MCF 10A (cell line): ENCODE measurements around the gene KLHL24. TPM values are rescaled to one million over a fixed set of nuclear protein-coding genes. Genes with fewer than 3 reads are reported as not detected.
"Not testable (repeated sequence)": the region's sequence is repeated elsewhere in the genome, so short reads cannot be mapped to it uniquely, and the experiment has no call there.

ENCODE experiments used
- BruUV-seq: library from RNA; stranded (reverse); fragments of 400-500 nt; replicated peaks from 2 replicates; lab custom pipeline; 2021; lab: Mats Ljungman, UMichigan
- CTCF ChIA-PET: fragments of 300-600 bp; sonication (Branson Sonifier 250); formaldehyde crosslinking; extraction: SDS; loops from one replicate; lab custom pipeline; 2021; ENCODE audit warnings: antibody characterized with exemption, inconsistent platforms; lab: Yijun Ruan, JAX
- POLR2A ChIA-PET: fragments of 300-600, 350-650 bp; sonication (Branson Sonifier 250); formaldehyde crosslinking; extraction: SDS; loops from one replicate; lab custom pipeline; 2020; ENCODE audit warnings: antibody characterized with exemption, inconsistent platforms; lab: Yijun Ruan, JAX
- DNase-seq: peaks from one replicate; pipeline ENCODE4 v3.0.0-alpha.2; 2018; ENCODE audit not compliant: unreplicated experiment
- H3K27ac Mint-ChIP-seq: one replicate; pipeline ENCODE4 v1.8.0; 2022; ENCODE audit warnings: mild to moderate bottlenecking, low read depth, mixed read lengths; ENCODE audit not compliant: unreplicated experiment
- H3K27me3 Mint-ChIP-seq: one replicate; pipeline ENCODE4 v1.8.0; 2022; ENCODE audit warnings: mixed read lengths; ENCODE audit not compliant: insufficient read depth, unreplicated experiment
- H3K36me3 Mint-ChIP-seq: one replicate; pipeline ENCODE4 v1.8.0; 2022; ENCODE audit warnings: mild to moderate bottlenecking, moderate library complexity, mixed read lengths; ENCODE audit not compliant: insufficient read depth, unreplicated experiment
- H3K4me1 Mint-ChIP-seq: one replicate; pipeline ENCODE4 v1.8.0; 2022; ENCODE audit warnings: mixed read lengths; ENCODE audit not compliant: insufficient read depth, unreplicated experiment
- H3K4me3 Mint-ChIP-seq: one replicate; pipeline ENCODE4 v1.8.0; 2022; ENCODE audit warnings: mild to moderate bottlenecking, moderate library complexity, mixed read lengths; ENCODE audit not compliant: unreplicated experiment
- H3K9me3 Mint-ChIP-seq: one replicate; pipeline ENCODE4 v1.8.0; 2022; ENCODE audit warnings: mixed read lengths; ENCODE audit not compliant: unreplicated experiment
- CTCF ChIP-seq: fragments of 200-600 bp; IDR thresholded peaks from one replicate; pipeline ENCODE4 v1.8.0; 2022; ENCODE audit warnings: antibody characterized with exemption, mild to moderate bottlenecking; ENCODE audit not compliant: unreplicated experiment
- intact Hi-C: fragments of 100-400 bp; cut with micrococcal nuclease; formaldehyde crosslinking; loops from 2 replicates; pipeline ENCODE4 v1.14.1; 2022
- total RNA-seq: library from RNA; stranded (reverse); gene quantifications from 2 replicates; pipeline ENCODE4 v1.2.3, GENCODE V29; 2022

Gene KLHL24
- total RNA-seq, 1 experiment from 2014 or later, result 13.0 TPM

- H3K27ac Mint-ChIP-seq, result no peak overlapping the region
- H3K36me3 Mint-ChIP-seq, result peaks cover 8% of the 10 kb centered on the region
- H3K9me3 Mint-ChIP-seq, result no peaks in the 10 kb centered on the region
- TF ChIP-seq CTCF, result no peak
- no TSS peak for BruUV-seq
- ChIA-PET POLR2A (interaction anchor here (0.6 to 1.6 kb wide), 3 partner anchors 66 to 180 kb away, joined by 3 to 4 read pairs (median 3); partner anchors contain the start of gene YEATS2), CTCF (interaction anchor here (0.6 kb wide), 1 partner anchor 163 kb away, joined by 3 read pairs; no protein-coding TSS in a partner anchor)
- no peak overlapping the region for H3K4me3 Mint-ChIP-seq
- no peaks in the 10 kb centered on the region for H3K4me1 Mint-ChIP-seq
- intact Hi-C loops, result loop anchor here (10.0 kb wide), 2 partner anchors 133 to 147 kb away; no protein-coding TSS in a partner anchor
- no peaks in the 10 kb centered on the region for H3K27me3 Mint-ChIP-seq
- DNase-seq, result no peak
Measured at GRCh38 chr3:183631715-183632114, 3.7 kb upstream of the KLHL24 start.

- H3K9me3 Mint-ChIP-seq, DNase-seq, H3K27ac Mint-ChIP-seq, H3K4me3 Mint-ChIP-seq, H3K27me3 Mint-ChIP-seq, CTCF ChIA-PET, H3K4me1 Mint-ChIP-seq, BruUV-seq: not testable (repeated sequence)
- peaks cover 14% of the 10 kb centered on the region for H3K36me3 Mint-ChIP-seq
- intact Hi-C loops, result loop anchor here (10.0 kb wide), 2 partner anchors 132 to 148 kb away; no protein-coding TSS in a partner anchor
- POLR2A ChIA-PET, result interaction anchor here (1.6 kb wide), 1 partner anchor 65 kb away, joined by 4 read pairs; the partner anchor contains the start of gene YEATS2
Measured at GRCh38 chr3:183632725-183633124, 2.7 kb upstream of the KLHL24 start.

DNA sequence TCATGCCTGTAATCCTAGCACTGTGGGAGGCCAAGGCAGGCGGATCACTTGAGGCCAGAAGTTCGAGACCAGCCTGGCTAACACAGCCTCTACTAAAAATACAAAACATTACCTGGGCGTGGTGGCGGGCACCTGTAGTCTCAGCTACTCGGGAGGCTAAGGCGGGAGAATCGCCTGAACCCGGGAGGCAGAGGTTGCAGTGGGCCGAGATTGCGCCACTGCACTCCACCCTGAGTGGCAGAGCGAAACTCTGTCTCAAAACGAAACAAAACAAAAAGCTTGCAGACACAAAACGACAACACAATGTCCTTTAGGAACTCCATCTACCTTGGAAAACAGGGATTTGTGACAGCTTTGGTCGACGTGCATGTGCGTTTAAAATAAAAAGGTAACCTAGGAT, 716 bp upstream of the KLHL24 start:
- BruUV-seq, result no TSS peak
- Mint-ChIP-seq H3K9me3 (no peaks in the 10 kb centered on the region), H3K4me3 (no peak overlapping the region), H3K36me3 (peaks cover 22% of the 10 kb centered on the region), H3K27me3 (no peaks in the 10 kb centered on the region), H3K4me1 (no peaks in the 10 kb centered on the region), H3K27ac (peak overlapping the region; percentile 93)
- CTCF ChIA-PET, result interaction anchor here (1.2 kb wide), 1 partner anchor 13 kb away, joined by 3 read pairs; no protein-coding TSS in a partner anchor
- TF ChIP-seq CTCF, result no peak
- intact Hi-C loops, result loop anchor here (10.0 kb wide), 2 partner anchors 130 to 150 kb away; no protein-coding TSS in a partner anchor
- DNase-seq, result no peak
- POLR2A ChIA-PET, result interaction anchor here (0.6 to 5.5 kb wide), 17 partner anchors 9 to 755 kb away, joined by 3 to 98 read pairs (median 4); partner anchors contain the start of genes PARL and YEATS2

DNA sequence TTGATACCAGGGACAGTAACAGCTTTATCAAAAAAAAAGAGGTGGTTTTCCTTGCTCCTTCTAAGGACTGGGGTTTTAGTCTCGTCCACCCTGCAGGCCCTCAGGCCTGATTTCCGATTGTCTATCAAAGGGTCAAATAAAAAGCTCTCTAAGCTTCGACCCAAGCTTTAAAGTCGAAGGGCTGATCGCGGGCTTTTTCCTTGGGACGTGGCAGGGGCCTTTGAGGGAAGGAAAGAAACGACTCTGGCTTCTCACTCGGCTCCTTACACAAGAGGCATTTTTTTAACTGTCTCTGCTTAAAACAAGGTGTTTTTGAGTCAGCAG, 354 bp upstream of the KLHL24 start:
- H3K4me1 Mint-ChIP-seq, result no peaks in the 10 kb centered on the region
- peak overlapping the region; percentile 93 for H3K27ac Mint-ChIP-seq
- BruUV-seq, result no TSS peak
- H3K36me3 Mint-ChIP-seq, result peaks cover 22% of the 10 kb centered on the region
- intact Hi-C loops, result loop anchor here (10.0 kb wide), 2 partner anchors 130 to 150 kb away; no protein-coding TSS in a partner anchor
- no peaks in the 10 kb centered on the region for H3K27me3 Mint-ChIP-seq
- H3K9me3 Mint-ChIP-seq, result no peaks in the 10 kb centered on the region
- DNase-seq, result no peak
- ChIA-PET CTCF (interaction anchor here (0.7 to 1.2 kb wide), 2 partner anchors 13 to 164 kb away, joined by 3 read pairs; no protein-coding TSS in a partner anchor), POLR2A (interaction anchor here (0.6 to 5.5 kb wide), 21 partner anchors 10 to 755 kb away, joined by 3 to 98 read pairs (median 4); partner anchors contain the start of genes B3GNT5, PARL and YEATS2)
- TF ChIP-seq CTCF, result no peak
- peak overlapping the region; percentile 86 for H3K4me3 Mint-ChIP-seq
